ENCODE data around the gene EHD2. TPM values are rescaled to one million over a fixed set of nuclear protein-coding genes. Genes with fewer than 3 reads are reported as not detected.

The EHD2 gene
- polyA plus RNA-seq, 3 donors, result not detected

- H3K4me1 ChIP-seq (ENCODE audit: control insufficient read depth in 1 of 2, insufficient read depth in 2 of 2, low read length in 2 of 2), result no peaks in the 10 kb centered on the region
- H2AFZ ChIP-seq (ENCODE audit: insufficient read depth, low read depth, low read length, poor library complexity, severe bottlenecking), result no peak overlapping the region
- Mint-ChIP-seq H3K27me3 (ENCODE audit: low read depth in 3 of 3) (no peaks in the 10 kb centered on the region), H3K4me1 (no peaks in the 10 kb centered on the region), H3K9me3 (peaks cover 0 to 2% (median 0%) of the 10 kb centered on the region in 7 donors), H3K36me3 (peaks cover 37 to 60% of the 10 kb centered on the region in 2 donors), H3K27ac (no peak overlapping the region), H3K4me3 (no peak overlapping the region)
- peaks cover 18% of the 10 kb centered on the region for H4K20me1 ChIP-seq (ENCODE audit: insufficient read depth, low read length)
- no peak overlapping the region for H3K27ac ChIP-seq (ENCODE audit: low read depth in 1 of 2, low read length in 2 of 2)
- TF ChIP-seq CTCF (IDR thresholded peaks at IDR 0.05), result no peak
- no peaks in the 10 kb centered on the region for H3K9me3 ChIP-seq (replicated peaks in 1 of 2; ENCODE audit: control insufficient read depth in 1 of 2, insufficient read depth in 1 of 2, low read length in 2 of 2)
- DNase-seq, result no peak
- no peak overlapping the region for H3K9ac ChIP-seq (ENCODE audit: insufficient read depth, low read length, poor library complexity, severe bottlenecking)
- H3K4me3 ChIP-seq (replicated peaks in 1 of 3; ENCODE audit: low read depth in 2 of 3, low read length in 3 of 3), result no peak overlapping the region
- peaks cover 17 to 72% of the 10 kb centered on the region in 2 donors for H3K36me3 ChIP-seq (replicated peaks in 1 of 2; ENCODE audit: control insufficient read depth in 1 of 2, insufficient read depth in 2 of 2, low read length in 2 of 2)
- H3K27me3 ChIP-seq (ENCODE audit: control insufficient read depth in 2 of 2, insufficient read depth in 2 of 2, low read length in 2 of 2), result no peaks in the 10 kb centered on the region
- WGBS (ENCODE audit: insufficient coverage), result no CpG with 5 or more reads among the region's 6 CpGs
- no peaks in the 10 kb centered on the region for H3K79me2 ChIP-seq (ENCODE audit: insufficient read depth, low read length)
- H3K4me2 ChIP-seq (replicated peaks; ENCODE audit: extremely low read depth, low read length, poor library complexity, severe bottlenecking), result no peak overlapping the region
- intact Hi-C loops (cut with micrococcal nuclease), result no loop called here
Measured at GRCh38 chr19:47682939-47683338, 30.3 kb upstream of the EHD2 start.

GRCh38 chr19:47686679-47687450, 26.4 kb upstream of the EHD2 start:
- Histone ChIP-seq H3K79me2 (ENCODE audit: insufficient read depth, low read length) (no peaks in the 10 kb centered on the region), H4K20me1 (ENCODE audit: insufficient read depth, low read length) (peaks cover 21% of the 10 kb centered on the region), H3K9me3 (replicated peaks in 1 of 2; ENCODE audit: control insufficient read depth in 1 of 2, insufficient read depth in 1 of 2, low read length in 2 of 2) (peaks cover 0 to 4% of the 10 kb centered on the region in 2 donors), H3K4me2 (replicated peaks; ENCODE audit: extremely low read depth, low read length, poor library complexity, severe bottlenecking) (no peak overlapping the region), H3K27ac (ENCODE audit: low read depth in 1 of 2, low read length in 2 of 2) (no peak overlapping the region), H3K36me3 (replicated peaks in 1 of 2; ENCODE audit: control insufficient read depth in 1 of 2, insufficient read depth in 2 of 2, low read length in 2 of 2) (peaks cover 13 to 59% of the 10 kb centered on the region in 2 donors), H3K27me3 (ENCODE audit: control insufficient read depth in 2 of 2, insufficient read depth in 2 of 2, low read length in 2 of 2) (no peaks in the 10 kb centered on the region), H3K4me1 (ENCODE audit: control insufficient read depth in 1 of 2, insufficient read depth in 2 of 2, low read length in 2 of 2) (no peaks in the 10 kb centered on the region), H2AFZ (ENCODE audit: insufficient read depth, low read depth, low read length, poor library complexity, severe bottlenecking) (no peak overlapping the region), H3K9ac (ENCODE audit: insufficient read depth, low read length, poor library complexity, severe bottlenecking) (no peak overlapping the region), H3K4me3 (replicated peaks in 1 of 3; ENCODE audit: low read depth in 2 of 3, low read length in 3 of 3) (no peak overlapping the region)
- WGBS (ENCODE audit: insufficient coverage), result 83% methylated on average over 2 of the region's 7 CpGs
- Mint-ChIP-seq H3K4me3 (no peak overlapping the region), H3K9me3 (peaks cover 0 to 6% (median 0%) of the 10 kb centered on the region in 7 donors), H3K27me3 (ENCODE audit: low read depth in 3 of 3) (no peaks in the 10 kb centered on the region), H3K36me3 (peaks cover 36 to 66% of the 10 kb centered on the region in 2 donors), H3K27ac (peak overlapping the region in 1 of 7 donors; percentile 31), H3K4me1 (no peaks in the 10 kb centered on the region)
- DNase-seq, result no peak
- intact Hi-C loops (cut with micrococcal nuclease), result no loop called here
- TF ChIP-seq CTCF (IDR thresholded peaks at IDR 0.05), result no peak
